GM23338 (cell line): ENCODE results near the gene SERTAD3. TPM values are rescaled to one million over a fixed set of nuclear protein-coding genes. Genes with fewer than 3 reads are reported as not detected.

Source experiments
- ATAC-seq: fragments of 200-7000 bp; cut with Tn5 transposase; 3 replicates; pipeline ENCODE4 v1.9.1; 2020
- DNase-seq: peaks from one replicate; pipeline ENCODE4 v3.0.0-alpha.2; 2015; ENCODE audit warnings: low spot score
- H2AFZ ChIP-seq: fragments of 200-600 bp; sonication (generic); 2 replicates; pipeline ENCODE4 v1.8.0; 2016; ENCODE audit warnings: antibody characterized with exemption, mild to moderate bottlenecking, moderate library complexity
- H3F3A ChIP-seq: fragments of 200-600 bp; sonication (generic); replicated peaks from 2 replicates; pipeline ENCODE4 v1.8.0; 2017; ENCODE audit warnings: antibody characterized with exemption, mixed run types, low read depth
- H3K27ac ChIP-seq: fragments of 200-600 bp; sonication (generic); 2 replicates; pipeline ENCODE4 v1.6.1; 2016; ENCODE audit warnings: low read depth
- H3K27me3 ChIP-seq: fragments of 200-600 bp; sonication (generic); 2 replicates; pipeline ENCODE4 v1.8.0; 2016; ENCODE audit warnings: mild to moderate bottlenecking, mixed run types, moderate library complexity; ENCODE audit not compliant: insufficient read depth
- H3K36me3 ChIP-seq: fragments of 200-600 bp; sonication (generic); 2 replicates; pipeline ENCODE4 v1.8.0; 2016; ENCODE audit warnings: mild to moderate bottlenecking; ENCODE audit not compliant: insufficient read depth
- H3K4me1 ChIP-seq: fragments of 200-600 bp; sonication (generic); 2 replicates; pipeline ENCODE4 v1.8.0; 2016; ENCODE audit warnings: mild to moderate bottlenecking, moderate library complexity; ENCODE audit not compliant: insufficient read depth
- H3K4me2 ChIP-seq: fragments of 200-600 bp; sonication (generic); 2 replicates; pipeline ENCODE4 v1.7.1; 2017; ENCODE audit warnings: mixed run types
- H3K4me3 ChIP-seq: fragments of 200-600 bp; sonication (generic); 2 replicates; pipeline ENCODE4 v1.6.1; 2016; ENCODE audit warnings: mixed run types
- H3K79me2 ChIP-seq: fragments of 200-600 bp; sonication (generic); replicated peaks from 2 replicates; pipeline ENCODE4 v1.8.0; 2017; ENCODE audit warnings: mild to moderate bottlenecking; ENCODE audit not compliant: insufficient read depth
- H3K9me2 ChIP-seq: fragments of 200-600 bp; sonication (generic); 2 replicates; pipeline ENCODE4 v1.8.0; 2017; ENCODE audit not compliant: insufficient read depth
- H4K20me1 ChIP-seq: fragments of 200-600 bp; sonication (generic); replicated peaks from 2 replicates; pipeline ENCODE4 v1.8.0; 2017; ENCODE audit warnings: mild to moderate bottlenecking; ENCODE audit not compliant: insufficient read depth
- H3K27ac Mint-ChIP-seq: 2 replicates; pipeline ENCODE4 v1.8.0; 2020; ENCODE audit warnings: inconsistent platforms, mild to moderate bottlenecking, moderate library complexity, mixed read lengths
- H3K27me3 Mint-ChIP-seq: 3 replicates; pipeline ENCODE4 v1.8.0; 2022; ENCODE audit warnings: low read depth, mild to moderate bottlenecking, moderate library complexity, mixed read lengths, inconsistent platforms; ENCODE audit not compliant: insufficient read depth, poor library complexity
- H3K36me3 Mint-ChIP-seq: 3 replicates; pipeline ENCODE4 v1.8.0; 2021; ENCODE audit warnings: low read depth, mild to moderate bottlenecking, inconsistent platforms, moderate library complexity, mixed read lengths
- H3K4me1 Mint-ChIP-seq: 3 replicates; pipeline ENCODE4 v1.8.0; 2020; ENCODE audit warnings: mild to moderate bottlenecking, inconsistent platforms, mixed read lengths
- H3K4me3 Mint-ChIP-seq: 3 replicates; pipeline ENCODE4 v1.8.0; 2021; ENCODE audit warnings: moderate library complexity, mild to moderate bottlenecking, inconsistent platforms, mixed read lengths
- H3K9me3 Mint-ChIP-seq: 3 replicates; pipeline ENCODE4 v1.8.0; 2020; ENCODE audit warnings: moderate library complexity, mild to moderate bottlenecking, inconsistent platforms, mixed read lengths
- CREB1 ChIP-seq: fragments of 250-450 bp; sonication (Bioruptor Pico); IDR thresholded peaks from 2 replicates; pipeline ENCODE4 v1.5.0; 2020; ENCODE audit warnings: low read depth, mild to moderate bottlenecking, moderate library complexity
- CTCF ChIP-seq, 2 experiments: fragments of 200-600 bp in 1 of 2; sonication (generic) in 1 of 2; conservative IDR thresholded peaks; 2 replicates each; pipeline versions ENCODE4 v1.5.1 to v1.6.1; 2016 to 2017; ENCODE audit warnings: antibody characterized with exemption in 2 of 2, low read depth in 2 of 2, mild to moderate bottlenecking in 2 of 2, moderate library complexity in 1 of 2
- EZH2 ChIP-seq: fragments of 200-600 bp; sonication (generic); IDR thresholded peaks from one replicate; pipeline ENCODE4 v1.8.0; 2017; ENCODE audit warnings: antibody characterized with exemption, mild to moderate bottlenecking, low read depth; ENCODE audit not compliant: unreplicated experiment
- EZH2phosphoT487 ChIP-seq: fragments of 200-600 bp; sonication (generic); IDR thresholded peaks from one replicate; pipeline ENCODE4 v1.8.1; 2018; ENCODE audit warnings: antibody characterized with exemption; ENCODE audit not compliant: unreplicated experiment
- JUNB ChIP-seq: IDR thresholded peaks from one replicate; pipeline ENCODE4 v1.6.1; 2016; ENCODE audit warnings: antibody characterized with exemption; ENCODE audit not compliant: unreplicated experiment
- POLR2AphosphoS5 ChIP-seq: IDR thresholded peaks from 2 replicates; pipeline ENCODE4 v1.6.1; 2016; ENCODE audit warnings: antibody characterized with exemption, low read depth
- STAT1 ChIP-seq: IDR thresholded peaks from one replicate; pipeline ENCODE4 v1.6.1; 2016; ENCODE audit warnings: antibody characterized with exemption; ENCODE audit not compliant: unreplicated experiment
- ZNF114 ChIP-seq: fragments of 250-450 bp; sonication (Bioruptor Pico); IDR thresholded peaks from 2 replicates; pipeline ENCODE4 v1.5.0; 2020; ENCODE audit warnings: mild to moderate bottlenecking, moderate library complexity
- ZNF331 ChIP-seq: fragments of 250-450 bp; sonication (Bioruptor Pico); IDR thresholded peaks from 2 replicates; pipeline ENCODE4 v1.5.0; 2020; ENCODE audit warnings: low read depth, mild to moderate bottlenecking, moderate library complexity
- ZNF462 ChIP-seq: fragments of 250-450 bp; sonication (Bioruptor Pico); IDR thresholded peaks from 2 replicates; pipeline ENCODE4 v1.5.0; 2020; ENCODE audit warnings: mild to moderate bottlenecking, moderate library complexity
- polyA plus RNA-seq: library from polyadenylated mRNA; unstranded; fragments of >200 nt; fragmentation: Nextera tagmentation; extraction: Ambion mirVana; gene quantifications from 2 replicates; pipeline ENCODE4 v1.2.1, GENCODE V29; 2016
- total RNA-seq: library from RNA; depleted of rRNA; stranded (reverse); fragments of >200 nt; shearing (Covaris generic); gene quantifications from 2 replicates; pipeline ENCODE4 v1.2.3, GENCODE V29; 2014
- TF ChIP-seq, protein P1 (sequence below): IDR thresholded peaks from 2 replicates; pipeline ENCODE4 v1.6.1; 2016; ENCODE audit warnings: antibody characterized with exemption
- TF ChIP-seq, protein P2 (sequence below): IDR thresholded peaks from one replicate; pipeline ENCODE4 v1.6.1; 2018; ENCODE audit warnings: antibody characterized with exemption; ENCODE audit not compliant: unreplicated experiment

Gene SERTAD3
- total and polyA plus RNA-seq, 2 experiments from 2014 or later: 15.4 to 24.1 TPM

DNA sequence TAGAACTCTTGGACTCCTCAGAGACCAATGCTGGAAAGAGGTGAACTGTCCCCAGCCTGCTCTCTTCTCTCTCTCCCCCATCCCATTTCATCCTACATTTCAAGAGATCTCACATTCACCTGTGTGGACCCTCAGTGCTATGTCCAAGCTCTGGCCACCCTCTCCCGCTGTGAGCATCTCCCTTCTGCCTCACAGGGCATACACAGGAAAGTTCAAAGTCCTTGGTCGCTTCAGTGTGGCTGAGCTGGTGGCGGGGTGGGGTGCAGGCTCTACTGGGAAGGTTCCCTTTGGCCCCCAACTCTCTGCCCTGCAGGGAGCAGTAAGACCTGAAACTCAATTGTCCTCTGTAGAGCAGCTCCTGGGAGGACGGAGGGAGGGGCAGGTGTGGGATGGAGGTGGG, 49.6 kb upstream of the SERTAD3 start (continued):
- TF ChIP-seq ZNF462 (CRISPR knock-in tag) (no peak), JUNB (no peak), POLR2AphosphoS5 (no peak), ZNF331 (no peak), EZH2phosphoT487 (no peak)
- TF ChIP-seq, protein P1, sequence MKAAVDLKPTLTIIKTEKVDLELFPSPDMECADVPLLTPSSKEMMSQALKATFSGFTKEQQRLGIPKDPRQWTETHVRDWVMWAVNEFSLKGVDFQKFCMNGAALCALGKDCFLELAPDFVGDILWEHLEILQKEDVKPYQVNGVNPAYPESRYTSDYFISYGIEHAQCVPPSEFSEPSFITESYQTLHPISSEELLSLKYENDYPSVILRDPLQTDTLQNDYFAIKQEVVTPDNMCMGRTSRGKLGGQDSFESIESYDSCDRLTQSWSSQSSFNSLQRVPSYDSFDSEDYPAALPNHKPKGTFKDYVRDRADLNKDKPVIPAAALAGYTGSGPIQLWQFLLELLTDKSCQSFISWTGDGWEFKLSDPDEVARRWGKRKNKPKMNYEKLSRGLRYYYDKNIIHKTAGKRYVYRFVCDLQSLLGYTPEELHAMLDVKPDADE: no peak

- peaks cover 14% of the 10 kb centered on the region for H3K9me3 Mint-ChIP-seq
- no peaks in the 10 kb centered on the region for H3K36me3 ChIP-seq
- no peaks in the 10 kb centered on the region for H3F3A ChIP-seq
- 0 out of 2 replicates have a peak, but pooled peaks cover 11% of the 10 kb centered on the region for H3K9me2 ChIP-seq
- H3K27me3 Mint-ChIP-seq: peaks cover 19% of the 10 kb centered on the region
- H3K27ac ChIP-seq: no peak overlapping the region
- H3K4me1 ChIP-seq: no peaks in the 10 kb centered on the region; the same call in 1 of the 2 replicates
- H3K27ac Mint-ChIP-seq: no peak overlapping the region
- DNase-seq: no peak
- ATAC-seq: no peak
- H3K4me2 ChIP-seq: no peak overlapping the region
- no peaks in the 10 kb centered on the region for H3K79me2 ChIP-seq
- peaks cover 8% of the 10 kb centered on the region for H3K4me1 Mint-ChIP-seq
- no peak overlapping the region for H2AFZ ChIP-seq
- H3K36me3 Mint-ChIP-seq: no peaks in the 10 kb centered on the region
- H4K20me1 ChIP-seq: no peaks in the 10 kb centered on the region
- H3K27me3 ChIP-seq: 0 out of 2 replicates have a peak, but pooled peaks cover 2% of the 10 kb centered on the region
- no peak overlapping the region for H3K4me3 ChIP-seq
- H3K4me3 Mint-ChIP-seq: no peak overlapping the region
- TF ChIP-seq ZNF114 (CRISPR knock-in tag) (no peak), EZH2 (no peak), POLR2AphosphoS5 (no peak), JUNB (no peak), STAT1 (no peak), ZNF331 (no peak), CTCF (conservative IDR thresholded peaks at IDR 0.05; ENCODE audit: low read depth in 2 of 2) (no peak), CREB1 (CRISPR knock-in tag) (no peak), EZH2phosphoT487 (no peak)
- TF ChIP-seq, protein P2, sequence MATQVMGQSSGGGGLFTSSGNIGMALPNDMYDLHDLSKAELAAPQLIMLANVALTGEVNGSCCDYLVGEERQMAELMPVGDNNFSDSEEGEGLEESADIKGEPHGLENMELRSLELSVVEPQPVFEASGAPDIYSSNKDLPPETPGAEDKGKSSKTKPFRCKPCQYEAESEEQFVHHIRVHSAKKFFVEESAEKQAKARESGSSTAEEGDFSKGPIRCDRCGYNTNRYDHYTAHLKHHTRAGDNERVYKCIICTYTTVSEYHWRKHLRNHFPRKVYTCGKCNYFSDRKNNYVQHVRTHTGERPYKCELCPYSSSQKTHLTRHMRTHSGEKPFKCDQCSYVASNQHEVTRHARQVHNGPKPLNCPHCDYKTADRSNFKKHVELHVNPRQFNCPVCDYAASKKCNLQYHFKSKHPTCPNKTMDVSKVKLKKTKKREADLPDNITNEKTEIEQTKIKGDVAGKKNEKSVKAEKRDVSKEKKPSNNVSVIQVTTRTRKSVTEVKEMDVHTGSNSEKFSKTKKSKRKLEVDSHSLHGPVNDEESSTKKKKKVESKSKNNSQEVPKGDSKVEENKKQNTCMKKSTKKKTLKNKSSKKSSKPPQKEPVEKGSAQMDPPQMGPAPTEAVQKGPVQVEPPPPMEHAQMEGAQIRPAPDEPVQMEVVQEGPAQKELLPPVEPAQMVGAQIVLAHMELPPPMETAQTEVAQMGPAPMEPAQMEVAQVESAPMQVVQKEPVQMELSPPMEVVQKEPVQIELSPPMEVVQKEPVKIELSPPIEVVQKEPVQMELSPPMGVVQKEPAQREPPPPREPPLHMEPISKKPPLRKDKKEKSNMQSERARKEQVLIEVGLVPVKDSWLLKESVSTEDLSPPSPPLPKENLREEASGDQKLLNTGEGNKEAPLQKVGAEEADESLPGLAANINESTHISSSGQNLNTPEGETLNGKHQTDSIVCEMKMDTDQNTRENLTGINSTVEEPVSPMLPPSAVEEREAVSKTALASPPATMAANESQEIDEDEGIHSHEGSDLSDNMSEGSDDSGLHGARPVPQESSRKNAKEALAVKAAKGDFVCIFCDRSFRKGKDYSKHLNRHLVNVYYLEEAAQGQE: no peak
Measured at GRCh38 chr19:40492274-40492673, 48.1 kb upstream of the SERTAD3 start.
